ENCODE results near the gene LEMD2.
A peak's percentile ranks its signal among the peaks of the same experiment; 100 is the strongest.

Gene LEMD2

GRCh38 chr6:33746651-33747100 is 42.3 kb downstream of the LEMD2 start, which contains the start of gene IP6K3:
TSS of gene IP6K3 (minus strand) at chr6:33746905. CDS start at chr6:33735476, 11,429 bp downstream.
- H3K9ac ChIP-seq (ENCODE audit: insufficient read length): no peak within 1 kb of the TSS
- no peak for DNase-seq (ENCODE audit: low read depth, low spot score)
- H3K9me3 ChIP-seq (ENCODE audit: low read depth, low read length): no peaks in the 10 kb centered on the region
- no peak within 1 kb of the TSS for H3K27ac ChIP-seq
- no peaks in the 10 kb centered on the region for H3K36me3 ChIP-seq (ENCODE audit: insufficient read depth, low read length)
- no peak within 1 kb of the TSS for H3K4me3 ChIP-seq
- TF ChIP-seq POLR2AphosphoS5 (IDR thresholded peaks at IDR 0.05; ENCODE audit: borderline replicate concordance, low read depth, low read length): no peak
- TF ChIP-seq EZH2 (IDR thresholded peaks at IDR 0.05): no peak
- TF ChIP-seq FOXP2 (optimal IDR thresholded peaks at IDR 0.05; ENCODE audit: control extremely low read depth, extremely low read length, insufficient read depth): no peak

GRCh38 chr6:33746036-33746600 is 42.8 kb downstream of the LEMD2 start:
- DNase-seq (ENCODE audit: low read depth, low spot score): no peak
- no peaks in the 10 kb centered on the region for H3K9me3 ChIP-seq (ENCODE audit: low read depth, low read length)
- H3K4me3 ChIP-seq: no peak overlapping the region
- H3K36me3 ChIP-seq (ENCODE audit: insufficient read depth, low read length): no peaks in the 10 kb centered on the region
- TF ChIP-seq POLR2AphosphoS5 (IDR thresholded peaks at IDR 0.05; ENCODE audit: borderline replicate concordance, low read depth, low read length) (no peak), EZH2 (IDR thresholded peaks at IDR 0.05) (no peak), FOXP2 (optimal IDR thresholded peaks at IDR 0.05; ENCODE audit: control extremely low read depth, extremely low read length, insufficient read depth) (no peak)
- no peak overlapping the region for H3K9ac ChIP-seq (ENCODE audit: insufficient read length)
- H3K27ac ChIP-seq: no peak overlapping the region

GRCh38 chr6:33745548-33745947 is 43.4 kb downstream of the LEMD2 start:
- 0 out of 2 replicates have a peak overlapping the region, but pooled peaks have one; percentile 13 for H3K27ac ChIP-seq
- DNase-seq (ENCODE audit: low read depth, low spot score): no peak
- no peaks in the 10 kb centered on the region for H3K36me3 ChIP-seq (ENCODE audit: insufficient read depth, low read length)
- H3K4me3 ChIP-seq: no peak overlapping the region
- H3K9me3 ChIP-seq (ENCODE audit: low read depth, low read length): no peaks in the 10 kb centered on the region
- H3K9ac ChIP-seq (ENCODE audit: insufficient read length): no peak overlapping the region
- no peak for TF ChIP-seq EZH2 (IDR thresholded peaks at IDR 0.05)
- TF ChIP-seq POLR2AphosphoS5 (IDR thresholded peaks at IDR 0.05; ENCODE audit: borderline replicate concordance, low read depth, low read length): no peak
- no peak for TF ChIP-seq FOXP2 (optimal IDR thresholded peaks at IDR 0.05; ENCODE audit: control extremely low read depth, extremely low read length, insufficient read depth)

GRCh38 chr6:33744895-33745546 is 43.9 kb downstream of the LEMD2 start:
- H3K36me3 ChIP-seq (ENCODE audit: insufficient read depth, low read length): no peaks in the 10 kb centered on the region
- H3K9me3 ChIP-seq (ENCODE audit: low read depth, low read length): no peaks in the 10 kb centered on the region
- TF ChIP-seq EZH2 (IDR thresholded peaks at IDR 0.05) (no peak), FOXP2 (optimal IDR thresholded peaks at IDR 0.05; ENCODE audit: control extremely low read depth, extremely low read length, insufficient read depth) (no peak), POLR2AphosphoS5 (IDR thresholded peaks at IDR 0.05; ENCODE audit: borderline replicate concordance, low read depth, low read length) (no peak)
- peak overlapping the region; percentile 31; the same call in 1 of the 2 replicates for H3K27ac ChIP-seq
- no peak for DNase-seq (ENCODE audit: low read depth, low spot score)
- H3K4me3 ChIP-seq: 0 out of 2 replicates have a peak overlapping the region, but pooled peaks have one; percentile 25
- H3K9ac ChIP-seq (ENCODE audit: insufficient read length): no peak overlapping the region

GRCh38 chr6:33744001-33744848 is 44.7 kb downstream of the LEMD2 start:
- no peak for DNase-seq (ENCODE audit: low read depth, low spot score)
- TF ChIP-seq POLR2AphosphoS5 (IDR thresholded peaks at IDR 0.05; ENCODE audit: borderline replicate concordance, low read depth, low read length): no peak
- no peak for TF ChIP-seq EZH2 (IDR thresholded peaks at IDR 0.05)
- peak; percentile 22 for TF ChIP-seq FOXP2 (optimal IDR thresholded peaks at IDR 0.05; ENCODE audit: control extremely low read depth, extremely low read length, insufficient read depth)

GRCh38 chr6:33742837-33743236 is 46.1 kb downstream of the LEMD2 start:
- no peak overlapping the region for H3K27ac ChIP-seq
- no peak for TF ChIP-seq FOXP2 (optimal IDR thresholded peaks at IDR 0.05; ENCODE audit: control extremely low read depth, extremely low read length, insufficient read depth)
- H3K9ac ChIP-seq (ENCODE audit: insufficient read length): no peak overlapping the region
- no peak overlapping the region for H3K4me3 ChIP-seq
- no peaks in the 10 kb centered on the region for H3K9me3 ChIP-seq (ENCODE audit: low read depth, low read length)
- no peak for DNase-seq (ENCODE audit: low read depth, low spot score)
- H3K36me3 ChIP-seq (ENCODE audit: insufficient read depth, low read length): no peaks in the 10 kb centered on the region

More at GRCh38 chr6:33744001-33744848, 44.7 kb downstream of the LEMD2 start:
- Histone ChIP-seq H3K9me3 (ENCODE audit: low read depth, low read length) (no peaks in the 10 kb centered on the region), H3K36me3 (ENCODE audit: insufficient read depth, low read length) (no peaks in the 10 kb centered on the region), H3K4me3 (no peak overlapping the region), H3K9ac (ENCODE audit: insufficient read length) (no peak overlapping the region), H3K27ac (no peak overlapping the region)

GRCh38 chr6:33742092-33742491 is 46.8 kb downstream of the LEMD2 start:
- no peak overlapping the region for H3K4me3 ChIP-seq
- no peak overlapping the region for H3K27ac ChIP-seq
- no peak for DNase-seq (ENCODE audit: low read depth, low spot score)
- TF ChIP-seq POLR2AphosphoS5 (IDR thresholded peaks at IDR 0.05; ENCODE audit: borderline replicate concordance, low read depth, low read length) (no peak), FOXP2 (optimal IDR thresholded peaks at IDR 0.05; ENCODE audit: control extremely low read depth, extremely low read length, insufficient read depth) (no peak), EZH2 (IDR thresholded peaks at IDR 0.05) (no peak)
- no peaks in the 10 kb centered on the region for H3K36me3 ChIP-seq (ENCODE audit: insufficient read depth, low read length)
- H3K9me3 ChIP-seq (ENCODE audit: low read depth, low read length): no peaks in the 10 kb centered on the region
- H3K9ac ChIP-seq (ENCODE audit: insufficient read length): no peak overlapping the region

GRCh38 chr6:33740794-33741193 is 48.1 kb downstream of the LEMD2 start:
- TF ChIP-seq EZH2 (IDR thresholded peaks at IDR 0.05): no peak
- no peaks in the 10 kb centered on the region for H3K9me3 ChIP-seq (ENCODE audit: low read depth, low read length)
- H3K4me3 ChIP-seq: no peak overlapping the region
- H3K36me3 ChIP-seq (ENCODE audit: insufficient read depth, low read length): no peaks in the 10 kb centered on the region
- no peak overlapping the region for H3K9ac ChIP-seq (ENCODE audit: insufficient read length)
- no peak overlapping the region for H3K27ac ChIP-seq
- no peak for DNase-seq (ENCODE audit: low read depth, low spot score)

All from SK-N-MC (cell line).